ENCODE measurements around the gene SBDS.
A peak's percentile ranks its signal among the peaks of the same experiment; 100 is the strongest.
"Not testable (repeated sequence)": the region's sequence is repeated elsewhere in the genome, so short reads cannot be mapped to it uniquely, and the experiment has no call there.

Gene SBDS

DNA sequence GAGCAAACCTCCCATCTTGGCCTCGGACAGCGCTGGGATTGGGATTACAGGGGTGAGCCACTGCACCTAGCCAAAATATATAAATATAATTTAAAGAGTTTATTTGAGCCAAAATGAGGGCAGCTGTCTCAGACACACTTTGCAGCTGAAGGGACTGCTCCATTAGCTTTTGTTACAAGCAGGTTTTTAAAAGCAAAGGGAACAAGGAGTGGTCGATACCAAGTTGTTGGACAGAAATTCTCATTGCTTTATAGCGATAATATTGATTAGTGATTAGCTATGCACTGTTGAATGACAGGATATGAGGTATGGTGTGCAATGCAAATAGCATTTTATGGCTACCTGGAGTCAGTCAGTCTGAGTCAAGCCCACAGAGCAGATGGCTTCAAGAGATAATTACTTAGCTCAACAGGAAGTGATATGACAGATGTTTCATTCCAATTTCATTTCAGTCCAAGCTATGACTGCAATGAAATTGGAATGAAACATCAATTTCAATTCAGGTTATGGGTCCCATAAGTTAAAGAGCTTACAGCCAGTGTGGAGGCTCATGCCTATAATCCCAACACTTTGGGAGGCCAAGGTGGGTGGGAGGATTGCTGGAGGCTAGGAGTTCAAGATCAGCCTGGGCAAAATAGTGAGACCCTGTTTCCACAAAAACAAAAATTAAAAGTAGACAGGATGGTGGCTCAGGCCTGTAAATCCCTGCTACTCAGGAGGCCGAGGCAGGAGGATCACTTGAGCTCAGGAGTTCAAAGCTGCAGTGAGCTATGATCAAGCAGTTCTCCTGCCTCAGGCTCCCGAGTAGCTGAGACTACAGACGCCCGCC lies 24.4 kb upstream of the SBDS start:
- H3K27me3 ChIP-seq (ENCODE audit: insufficient read depth, low read length), result no peaks in the 10 kb centered on the region
- H3K36me3 ChIP-seq (ENCODE audit: insufficient read depth, low read length), result no peaks in the 10 kb centered on the region
- no peaks in the 10 kb centered on the region for H3K79me2 ChIP-seq (ENCODE audit: control insufficient read depth, insufficient read depth, low read length, unreplicated experiment)
- no peak overlapping the region for H2AFZ ChIP-seq (ENCODE audit: low read length, unreplicated experiment)
- H3K4me1 ChIP-seq (ENCODE audit: control insufficient read depth, insufficient read depth, low read length, unreplicated experiment), result no peaks in the 10 kb centered on the region
- H3K4me3 ChIP-seq (ENCODE audit: low read depth, low read length), result no peak overlapping the region
- no peak overlapping the region for H3K27ac ChIP-seq (ENCODE audit: low read depth, low read length)

GRCh38 chr7:67018940-67019339 lies 23.6 kb upstream of the SBDS start:
- Histone ChIP-seq H3K27ac (ENCODE audit: low read depth, low read length) (no peak overlapping the region), H3K79me2 (ENCODE audit: control insufficient read depth, insufficient read depth, low read length, unreplicated experiment) (no peaks in the 10 kb centered on the region)

GRCh38 chr7:67017971-67018370 lies 22.6 kb upstream of the SBDS start:
- not testable (repeated sequence) for H3K36me3 ChIP-seq (ENCODE audit: insufficient read depth, low read length); H3K4me3 ChIP-seq (ENCODE audit: low read depth, low read length); H3K79me2 ChIP-seq (ENCODE audit: control insufficient read depth, insufficient read depth, low read length, unreplicated experiment); H2AFZ ChIP-seq (ENCODE audit: low read length, unreplicated experiment); H3K27ac ChIP-seq (ENCODE audit: low read depth, low read length); H3K4me1 ChIP-seq (ENCODE audit: control insufficient read depth, insufficient read depth, low read length, unreplicated experiment); H3K27me3 ChIP-seq (ENCODE audit: insufficient read depth, low read length)

More at GRCh38 chr7:67018940-67019339, 23.6 kb upstream of the SBDS start:
- no peaks in the 10 kb centered on the region for H3K4me1 ChIP-seq (ENCODE audit: control insufficient read depth, insufficient read depth, low read length, unreplicated experiment)
- H3K36me3 ChIP-seq (ENCODE audit: insufficient read depth, low read length), result no peaks in the 10 kb centered on the region
- no peaks in the 10 kb centered on the region for H3K27me3 ChIP-seq (ENCODE audit: insufficient read depth, low read length)
- H3K4me3 ChIP-seq (ENCODE audit: low read depth, low read length), result no peak overlapping the region
- H2AFZ ChIP-seq (ENCODE audit: low read length, unreplicated experiment), result no peak overlapping the region

DNA sequence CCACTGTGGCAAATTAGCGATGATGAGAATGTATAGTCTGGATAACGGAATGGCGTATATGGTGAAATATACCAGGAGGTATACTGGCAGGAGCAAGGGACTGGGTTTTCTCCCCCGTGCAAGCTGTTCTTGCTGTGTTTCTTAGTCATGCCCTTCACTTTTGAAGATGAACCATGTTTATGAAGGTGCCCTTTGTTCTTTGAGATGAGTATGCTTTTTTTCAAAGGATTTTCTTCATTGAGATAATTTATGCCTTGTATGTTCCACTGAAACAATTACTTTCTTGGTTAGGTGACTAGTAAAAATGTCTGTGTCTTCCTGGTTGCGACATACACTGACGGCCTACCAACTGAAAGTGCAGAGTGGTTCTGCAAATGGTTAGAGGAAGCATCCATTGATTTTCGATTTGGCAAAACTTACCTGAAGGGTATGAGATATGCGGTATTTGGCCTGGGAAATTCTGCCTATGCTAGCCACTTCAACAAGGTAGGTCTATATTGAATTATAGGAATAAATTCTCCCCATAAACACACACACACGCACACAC lies 18.8 kb upstream of the SBDS start:
- H3K4me3 ChIP-seq (ENCODE audit: low read depth, low read length); H2AFZ ChIP-seq (ENCODE audit: low read length, unreplicated experiment); H3K27me3 ChIP-seq (ENCODE audit: insufficient read depth, low read length); H3K36me3 ChIP-seq (ENCODE audit: insufficient read depth, low read length); H3K27ac ChIP-seq (ENCODE audit: low read depth, low read length); H3K79me2 ChIP-seq (ENCODE audit: control insufficient read depth, insufficient read depth, low read length, unreplicated experiment); H3K4me1 ChIP-seq (ENCODE audit: control insufficient read depth, insufficient read depth, low read length, unreplicated experiment): not testable (repeated sequence)

DNA sequence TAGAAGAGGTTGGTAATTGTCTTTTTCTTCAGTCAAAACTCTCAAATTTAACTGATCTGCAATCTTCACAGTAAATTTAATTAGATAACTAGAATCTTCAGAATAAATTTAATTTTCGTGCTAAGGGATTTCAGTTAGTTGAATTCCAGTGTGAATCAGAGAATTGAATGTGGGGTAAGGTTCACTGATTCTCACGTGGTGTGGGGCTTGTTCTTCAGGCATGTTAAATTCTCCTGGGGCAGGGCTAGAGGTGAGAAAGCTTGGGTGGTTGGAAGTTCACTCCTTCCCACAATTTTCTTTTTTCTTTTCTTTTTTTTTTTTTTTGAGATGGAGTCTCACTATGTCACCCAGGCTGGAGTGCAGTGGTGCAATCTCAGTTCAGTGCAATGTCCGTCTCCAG lies 14.3 kb upstream of the SBDS start:
- not testable (repeated sequence) for H3K36me3 ChIP-seq (ENCODE audit: insufficient read depth, low read length); H2AFZ ChIP-seq (ENCODE audit: low read length, unreplicated experiment)

DNA sequence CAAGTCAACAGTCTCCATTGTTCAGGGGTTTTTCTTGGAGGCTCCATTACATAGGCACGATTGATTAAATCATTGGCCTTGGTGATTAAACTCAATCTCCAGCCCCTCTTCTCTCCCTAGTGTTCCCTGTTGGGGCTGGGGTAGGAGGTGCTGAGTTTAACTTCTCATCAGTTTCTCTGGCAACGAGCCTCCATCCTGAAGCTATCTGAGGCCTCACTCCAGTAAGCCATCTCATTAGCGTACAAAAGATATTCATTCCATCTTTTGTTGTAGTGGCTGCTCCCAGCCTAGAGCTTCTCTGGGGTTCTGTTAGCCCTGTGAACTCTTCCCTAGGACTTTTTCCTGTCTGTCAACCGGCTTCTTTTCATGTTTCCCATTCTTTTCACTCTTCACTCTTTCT lies 12.9 kb upstream of the SBDS start:
- Histone ChIP-seq H3K4me3 (ENCODE audit: low read depth, low read length) (no peak overlapping the region), H3K27ac (ENCODE audit: low read depth, low read length) (no peak overlapping the region), H3K36me3 (ENCODE audit: insufficient read depth, low read length) (no peaks in the 10 kb centered on the region), H2AFZ (ENCODE audit: low read length, unreplicated experiment) (no peak overlapping the region), H3K79me2 (ENCODE audit: control insufficient read depth, insufficient read depth, low read length, unreplicated experiment) (no peaks in the 10 kb centered on the region), H3K4me1 (ENCODE audit: control insufficient read depth, insufficient read depth, low read length, unreplicated experiment) (no peaks in the 10 kb centered on the region), H3K27me3 (ENCODE audit: insufficient read depth, low read length) (no peaks in the 10 kb centered on the region)

More for the DNA sequence above, 14.3 kb upstream of the SBDS start:
- not testable (repeated sequence) for H3K79me2 ChIP-seq (ENCODE audit: control insufficient read depth, insufficient read depth, low read length, unreplicated experiment); H3K27ac ChIP-seq (ENCODE audit: low read depth, low read length); H3K4me3 ChIP-seq (ENCODE audit: low read depth, low read length); H3K27me3 ChIP-seq (ENCODE audit: insufficient read depth, low read length); H3K4me1 ChIP-seq (ENCODE audit: control insufficient read depth, insufficient read depth, low read length, unreplicated experiment)

- Histone ChIP-seq H3K4me1 (ENCODE audit: control insufficient read depth, insufficient read depth, low read length, unreplicated experiment) (no peaks in the 10 kb centered on the region), H3K36me3 (ENCODE audit: insufficient read depth, low read length) (no peaks in the 10 kb centered on the region), H3K27me3 (ENCODE audit: insufficient read depth, low read length) (no peaks in the 10 kb centered on the region), H2AFZ (ENCODE audit: low read length, unreplicated experiment) (no peak overlapping the region), H3K4me3 (ENCODE audit: low read depth, low read length) (no peak overlapping the region), H3K27ac (ENCODE audit: low read depth, low read length) (no peak overlapping the region), H3K79me2 (ENCODE audit: control insufficient read depth, insufficient read depth, low read length, unreplicated experiment) (no peaks in the 10 kb centered on the region)
These were observed 11.6 kb upstream of the SBDS start for GRCh38 chr7:67006965-67007364.

- not testable (repeated sequence) for H3K79me2 ChIP-seq (ENCODE audit: control insufficient read depth, insufficient read depth, low read length, unreplicated experiment); H2AFZ ChIP-seq (ENCODE audit: low read length, unreplicated experiment); H3K4me3 ChIP-seq (ENCODE audit: low read depth, low read length); H3K27ac ChIP-seq (ENCODE audit: low read depth, low read length); H3K4me1 ChIP-seq (ENCODE audit: control insufficient read depth, insufficient read depth, low read length, unreplicated experiment); H3K27me3 ChIP-seq (ENCODE audit: insufficient read depth, low read length); H3K36me3 ChIP-seq (ENCODE audit: insufficient read depth, low read length)
These were observed 8.8 kb upstream of the SBDS start for GRCh38 chr7:67004145-67004544.

DNA sequence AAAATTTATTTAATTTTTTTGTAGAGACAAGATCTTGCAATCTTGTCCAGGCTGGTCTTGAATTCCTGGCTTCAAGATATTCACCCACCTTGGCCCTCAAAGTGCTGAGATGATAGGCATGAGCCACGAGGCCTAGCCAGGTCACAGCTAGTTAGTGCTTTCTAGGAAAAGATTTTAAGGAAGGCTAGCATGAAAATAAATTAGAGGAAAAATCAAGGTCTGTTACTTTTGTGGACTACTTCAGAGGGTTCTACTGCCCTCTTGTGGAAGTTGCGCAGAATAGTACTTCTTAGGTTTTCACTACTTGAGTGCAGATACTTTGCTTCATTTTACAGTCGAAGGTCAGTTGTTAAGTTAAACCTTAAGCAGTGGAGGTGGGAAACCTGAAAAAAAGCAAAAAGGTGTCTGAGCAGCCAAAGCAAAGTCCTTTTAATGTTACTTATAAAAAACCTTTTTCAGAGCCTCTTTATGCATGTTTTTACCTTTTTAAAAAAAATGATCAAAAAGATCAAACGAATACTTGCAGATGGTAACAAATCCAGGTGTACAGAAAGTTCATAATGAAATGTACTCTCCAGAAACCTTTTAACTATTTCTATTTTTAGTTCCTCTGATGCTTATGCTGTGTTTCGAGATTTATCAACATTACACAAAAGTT lies 5.3 kb upstream of the SBDS start:
- not testable (repeated sequence) for H3K27me3 ChIP-seq (ENCODE audit: insufficient read depth, low read length); H3K4me1 ChIP-seq (ENCODE audit: control insufficient read depth, insufficient read depth, low read length, unreplicated experiment); H2AFZ ChIP-seq (ENCODE audit: low read length, unreplicated experiment); H3K4me3 ChIP-seq (ENCODE audit: low read depth, low read length); H3K27ac ChIP-seq (ENCODE audit: low read depth, low read length); H3K36me3 ChIP-seq (ENCODE audit: insufficient read depth, low read length)
- peaks cover 11% of the 10 kb centered on the region for H3K79me2 ChIP-seq (ENCODE audit: control insufficient read depth, insufficient read depth, low read length, unreplicated experiment)

- not testable (repeated sequence) for H3K4me1 ChIP-seq (ENCODE audit: control insufficient read depth, insufficient read depth, low read length, unreplicated experiment); H3K27me3 ChIP-seq (ENCODE audit: insufficient read depth, low read length); H3K36me3 ChIP-seq (ENCODE audit: insufficient read depth, low read length)
- Histone ChIP-seq H3K27ac (ENCODE audit: low read depth, low read length) (peak within 1 kb of the TSS; percentile 76), H3K79me2 (ENCODE audit: control insufficient read depth, insufficient read depth, low read length, unreplicated experiment) (peaks cover 32% of the 10 kb centered on the region), H3K4me3 (ENCODE audit: low read depth, low read length) (peak within 1 kb of the TSS; percentile 94), H2AFZ (ENCODE audit: low read length, unreplicated experiment) (peak within 1 kb of the TSS; percentile 90)
These were observed 1.2 kb upstream of the SBDS start, which contains the start of gene TYW1 for GRCh38 chr7:66996444-66997191. Gene TYW1 (plus strand): TSS chr7:66996833. CDS start chr7:66996979, 146 bp downstream.
